BJ (cell line): Measurements from ENCODE around the gene OR10X1. TPM values are rescaled to one million over a fixed set of nuclear protein-coding genes. Genes with fewer than 3 reads are reported as not detected.

Source experiments
- CTCF ChIA-PET: fragments of 350-600 bp; formaldehyde crosslinking; extraction: SDS; loops from one replicate; lab custom pipeline; 2021; ENCODE audit warnings: antibody characterized with exemption, inconsistent platforms; lab: Yijun Ruan, JAX
- POLR2A ChIA-PET: fragments of 300-600 bp; sonication (Branson Sonifier 250); formaldehyde crosslinking; extraction: SDS; loops from one replicate; lab custom pipeline; 2021; ENCODE audit warnings: antibody characterized with exemption; lab: Charles Lee
- DNase-seq: peaks from one replicate; pipeline ENCODE4 v3.0.0-alpha.2; 2011; ENCODE audit warnings: low read depth
- H3K27me3 ChIP-seq: 2 replicates; pipeline ENCODE4 v1.6.0; 2011; ENCODE audit warnings: low read length; ENCODE audit not compliant: control insufficient read depth, insufficient read depth
- H3K36me3 ChIP-seq: 2 replicates; pipeline ENCODE4 v1.5.1; 2011; ENCODE audit warnings: low read length; ENCODE audit not compliant: control insufficient read depth, insufficient read depth
- H3K4me3 ChIP-seq: 2 replicates; pipeline ENCODE4 v1.5.1; 2011; ENCODE audit warnings: low read depth, mild to moderate bottlenecking, control low read depth, low read length
- CTCF ChIP-seq: IDR thresholded peaks from 2 replicates; pipeline ENCODE4 v1.5.1; 2011; ENCODE audit warnings: low read depth, mild to moderate bottlenecking, control low read depth, inconsistent platforms, low read length, moderate library complexity; ENCODE audit not compliant: insufficient read depth
- polyA minus RNA-seq: library from RNA; depleted of rRNA, polyadenylated mRNA; stranded (reverse); fragments of >200 nt; gene quantifications from 2 replicates; pipeline ENCODE4 v1.2.3, GENCODE V29; 2011; rRNA and poly(A)+ RNA removed
- polyA plus RNA-seq: library from polyadenylated mRNA; depleted of rRNA; stranded (reverse); fragments of >200 nt; gene quantifications from 2 replicates; pipeline ENCODE4 v1.2.3, GENCODE V29; 2011; rRNA removed

The OR10X1 gene
- polyA plus RNA-seq (not detected in 2 replicates), polyA minus RNA-seq (not detected in 2 replicates)

DNA sequence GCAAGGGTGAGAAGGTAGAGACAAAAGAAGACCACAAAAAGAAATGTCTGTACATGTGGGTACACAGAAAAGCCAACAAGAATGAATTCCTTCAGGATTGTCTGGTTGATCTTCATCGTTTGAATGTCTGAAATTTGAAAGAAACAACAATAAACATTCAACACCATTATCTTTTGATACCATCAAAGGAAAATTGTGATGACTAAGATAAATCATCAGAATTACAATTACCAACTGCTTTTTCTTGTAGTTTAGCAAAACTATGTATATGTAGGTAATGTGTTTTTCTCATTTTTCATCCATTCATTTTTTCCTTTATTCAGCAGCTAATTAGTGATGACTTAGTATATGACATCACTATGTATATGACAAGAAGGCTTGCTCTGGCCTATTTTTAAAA lies at the start of gene OR10X1:
Gene OR10X1, minus strand, starts transcription at position 167 of the 400 bp plus-strand sequence. Its CDS starts 0 bp downstream, at position 167.
- ChIA-PET POLR2A (no interaction called here), CTCF (interaction anchor here (0.9 kb wide), 1 partner anchor 17 kb away, joined by 3 read pairs; no protein-coding TSS in a partner anchor)
- Histone ChIP-seq H3K27me3 (no peaks in the 10 kb centered on the region), H3K36me3 (no peaks in the 10 kb centered on the region), H3K4me3 (no peak within 1 kb of the TSS)
- no peak for DNase-seq
- no peak for TF ChIP-seq CTCF

DNA sequence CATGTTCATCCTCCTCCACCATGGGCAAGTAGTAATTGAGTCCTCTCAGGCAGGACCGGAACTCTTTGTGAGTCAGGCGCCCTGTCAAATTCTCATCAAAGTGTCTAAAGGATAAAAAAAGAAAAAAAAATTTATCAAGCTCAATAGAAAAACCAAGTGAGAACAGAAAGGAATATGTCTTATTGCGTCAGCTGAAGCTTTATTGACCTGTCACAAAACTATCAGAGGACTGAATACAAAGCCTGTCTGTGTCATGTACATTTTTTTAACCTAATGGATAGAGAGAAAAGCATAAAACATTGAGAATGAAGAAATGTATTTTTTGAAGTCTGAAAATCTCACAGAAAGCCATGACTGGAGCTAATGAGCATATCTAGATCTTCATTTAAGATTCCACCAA lies 34.1 kb upstream of the OR10X1 start:
- no peak for TF ChIP-seq CTCF
- DNase-seq = no peak
- Histone ChIP-seq H3K27me3 (no peaks in the 10 kb centered on the region), H3K36me3 (no peaks in the 10 kb centered on the region), H3K4me3 (no peak overlapping the region)
- ChIA-PET POLR2A (no interaction called here), CTCF (no interaction called here)

- H3K4me3 ChIP-seq = no peak overlapping the region
- H3K27me3 ChIP-seq = no peaks in the 10 kb centered on the region
- CTCF ChIA-PET = no interaction called here
- no peak for DNase-seq
- TF ChIP-seq CTCF = no peak
- H3K36me3 ChIP-seq = no peaks in the 10 kb centered on the region
- POLR2A ChIA-PET = interaction anchor here (0.6 kb wide), 1 partner anchor 22 kb away, joined by 11 read pairs; no protein-coding TSS in a partner anchor
Observed at GRCh38 chr1:158611916-158612315, 32.2 kb upstream of the OR10X1 start.

DNA sequence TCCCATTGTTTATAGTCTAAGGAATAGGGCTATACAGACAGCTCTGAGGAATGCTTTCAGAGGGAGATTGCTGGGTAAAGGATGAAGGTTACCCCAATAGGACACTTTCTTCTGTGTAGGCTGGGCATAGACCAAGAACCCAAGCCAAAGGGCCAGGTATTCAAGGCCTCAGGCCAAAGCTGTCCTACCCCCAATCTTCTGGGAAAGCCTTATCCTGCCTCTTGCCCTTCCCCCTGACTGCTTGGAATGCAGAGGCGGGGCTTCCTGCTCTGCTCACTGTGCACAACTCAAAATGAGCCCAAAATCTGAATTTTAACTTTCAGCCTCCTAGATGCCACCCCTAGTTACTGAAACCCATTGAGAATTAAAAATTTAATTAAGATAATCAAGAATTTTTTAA lies 27.6 kb upstream of the OR10X1 start:
- ChIA-PET POLR2A (no interaction called here), CTCF (no interaction called here)
- TF ChIP-seq CTCF = no peak
- Histone ChIP-seq H3K36me3 (no peaks in the 10 kb centered on the region), H3K27me3 (no peaks in the 10 kb centered on the region), H3K4me3 (no peak overlapping the region)
- no peak for DNase-seq

DNA sequence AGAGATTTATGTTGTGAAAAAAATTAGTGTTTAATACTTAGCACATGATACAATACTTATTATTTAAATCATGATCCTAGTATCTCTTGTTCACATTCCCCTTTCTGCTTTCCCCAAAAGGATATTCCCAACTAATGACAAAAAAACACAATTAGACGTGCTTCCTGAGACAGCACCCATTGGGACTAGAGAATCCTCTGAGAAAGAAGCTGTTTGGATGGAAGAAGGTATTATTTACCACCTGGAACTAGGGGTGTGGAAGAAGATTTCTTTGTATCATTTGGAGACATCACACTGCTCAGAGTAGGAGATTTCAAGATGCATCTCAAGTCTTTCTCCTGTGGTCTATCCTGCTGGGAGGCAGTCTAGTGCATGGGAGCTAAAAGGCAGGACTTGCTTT lies 25.3 kb upstream of the OR10X1 start, which contains the start of gene OR10Z1:
Gene OR10Z1, plus strand, starts transcription at position 301 of the 400 bp plus-strand sequence. CDS start 1,171 bp downstream, outside the sequence.
- Histone ChIP-seq H3K27me3 (no peaks in the 10 kb centered on the region), H3K4me3 (no peak within 1 kb of the TSS), H3K36me3 (no peaks in the 10 kb centered on the region)
- no peak for TF ChIP-seq CTCF
- POLR2A ChIA-PET = no interaction called here
- DNase-seq = no peak
- CTCF ChIA-PET = no interaction called here
